Endothelial cell of umbilical vein (primary cell): ENCODE measurements around the gene ZNF8. TPM values are rescaled to one million over a fixed set of nuclear protein-coding genes. Genes with fewer than 3 reads are reported as not detected.

Experiments
- BruUV-seq: library from RNA; stranded (reverse); fragments of 400-500 nt; replicated peaks from 2 replicates; lab custom pipeline; 2021; lab: Mats Ljungman, UMichigan
- CTCF ChIA-PET: fragments of 300-600, 350-600 bp; sonication (Branson Sonifier 250); formaldehyde crosslinking; loops from one replicate; lab custom pipeline; 2021; ENCODE audit warnings: antibody characterized with exemption, inconsistent platforms; lab: Charles Lee
- POLR2A ChIA-PET: fragments of 300-600, 350-600 bp; sonication (Branson Sonifier 250); formaldehyde crosslinking; loops from one replicate; lab custom pipeline; 2021; ENCODE audit warnings: antibody characterized with exemption, inconsistent platforms; lab: Charles Lee
- DNase-seq: peaks from one replicate; pipeline ENCODE4 v3.0.0-alpha.2; 2011; ENCODE audit warnings: low read depth, low spot score
- FAIRE-seq: peaks from 2 replicates; lab custom pipeline; 2011; peaks lifted over from hg19 to GRCh38; lab: Jason Lieb, UNC
- H2AFZ ChIP-seq: 2 replicates; pipeline ENCODE4 v1.6.0; 2012; ENCODE audit warnings: low read depth, low read length, control low read depth, inconsistent platforms
- H3K27ac ChIP-seq: 2 replicates; pipeline ENCODE4 v1.5.1; 2011; ENCODE audit warnings: low read depth, mild to moderate bottlenecking, control low read depth, low read length, moderate library complexity; ENCODE audit not compliant: insufficient read depth
- H3K27me3 ChIP-seq, 2 experiments: 2 replicates each; pipeline versions ENCODE4 v1.6.0 to v1.6.1; 2011; ENCODE audit warnings: low read length in 2 of 2, mixed read lengths in 1 of 2; ENCODE audit not compliant: control insufficient read depth in 2 of 2, insufficient read depth in 2 of 2
- H3K36me3 ChIP-seq, 2 experiments: 2 replicates in 1 of 2; 3 replicates in 1 of 2; pipeline ENCODE4 v1.5.1; 2011; ENCODE audit warnings: low read length in 2 of 2, mild to moderate bottlenecking in 1 of 2, moderate library complexity in 1 of 2; ENCODE audit not compliant: control insufficient read depth in 2 of 2, insufficient read depth in 2 of 2; ENCODE audit errors: extremely low read depth in 1 of 2
- H3K4me1 ChIP-seq: 3 replicates; pipeline ENCODE4 v1.5.1; 2011; ENCODE audit warnings: mild to moderate bottlenecking, low read length; ENCODE audit not compliant: control insufficient read depth, insufficient read depth; ENCODE audit errors: extremely low read depth
- H3K4me2 ChIP-seq: 2 replicates; pipeline ENCODE4 v1.6.1; 2011; ENCODE audit warnings: low read length, control low read depth, mixed read lengths; ENCODE audit not compliant: insufficient read depth
- H3K4me3 ChIP-seq, 3 experiments: fragments of 200-600 bp in 1 of 3; sonication (generic), shearing (Covaris generic) in 1 of 3; replicated peaks in 1 of 3; 2 replicates each; pipeline ENCODE4 v1.5.1; 2011 to 2016; ENCODE audit warnings: control low read depth in 3 of 3, low read length in 3 of 3, mild to moderate bottlenecking in 2 of 3, inconsistent platforms in 1 of 3, low read depth in 1 of 3, moderate library complexity in 1 of 3; ENCODE audit not compliant: insufficient read depth in 1 of 3
- H3K79me2 ChIP-seq: 2 replicates; pipeline ENCODE4 v1.6.0; 2012; ENCODE audit warnings: low read length, inconsistent platforms; ENCODE audit not compliant: control insufficient read depth, insufficient read depth
- H3K9ac ChIP-seq: replicated peaks from 2 replicates; pipeline ENCODE3; 2011; ENCODE audit warnings: low read length, control low read depth; ENCODE audit not compliant: insufficient read depth; ENCODE audit errors: extremely low read depth
- H3K9me1 ChIP-seq: replicated peaks from 3 replicates; pipeline ENCODE4 v1.6.0; 2011; ENCODE audit warnings: mild to moderate bottlenecking, low read length; ENCODE audit not compliant: control insufficient read depth, insufficient read depth; ENCODE audit errors: extremely low read depth
- H3K9me3 ChIP-seq: replicated peaks from 2 replicates; pipeline ENCODE4 v1.5.1; 2012; ENCODE audit warnings: low read length, inconsistent platforms; ENCODE audit not compliant: control insufficient read depth, insufficient read depth
- H4K20me1 ChIP-seq: replicated peaks from 2 replicates; pipeline ENCODE3; 2011; ENCODE audit warnings: mild to moderate bottlenecking, low read length; ENCODE audit not compliant: control insufficient read depth, insufficient read depth; ENCODE audit errors: extremely low read depth
- CTCF ChIP-seq, 2 donors: IDR thresholded peaks; 1 replicate in 1 of 2; 2 replicates in 1 of 2; pipeline ENCODE4 v1.5.1; 2011; ENCODE audit warnings: low read length in 2 of 2, mild to moderate bottlenecking in 2 of 2, moderate library complexity in 2 of 2, control low read depth in 1 of 2, inconsistent platforms in 1 of 2, low read depth in 1 of 2; ENCODE audit not compliant: insufficient read depth in 1 of 2; ENCODE audit errors: extremely low read depth in 1 of 2
- EZH2 ChIP-seq: IDR thresholded peaks from 2 replicates; pipeline ENCODE4 v1.6.1; 2012; ENCODE audit warnings: borderline replicate concordance, low read depth, mild to moderate bottlenecking, moderate library complexity, low read length, inconsistent platforms; ENCODE audit not compliant: severe bottlenecking
- FOS ChIP-seq: IDR thresholded peaks from 2 replicates; pipeline ENCODE4 v1.6.1; 2011; ENCODE audit warnings: mild to moderate bottlenecking, low read length, moderate library complexity, borderline replicate concordance; ENCODE audit not compliant: insufficient read depth
- JUN ChIP-seq: IDR thresholded peaks from 2 replicates; pipeline ENCODE4 v1.6.1; 2011; ENCODE audit warnings: borderline replicate concordance, low read depth; ENCODE audit not compliant: insufficient read length, insufficient read depth
- MYC ChIP-seq: IDR thresholded peaks from one replicate; pipeline ENCODE4 v1.6.1; 2011; ENCODE audit warnings: mild to moderate bottlenecking, low read depth, low read length
- POLR2A ChIP-seq: IDR thresholded peaks from 2 replicates; pipeline ENCODE4 v1.6.1; 2012; ENCODE audit warnings: low read depth, mild to moderate bottlenecking, control low read depth, low read length
- POLR2AphosphoS5 ChIP-seq: IDR thresholded peaks from 2 replicates; pipeline ENCODE4 v1.6.1; 2012; ENCODE audit warnings: low read depth, mild to moderate bottlenecking, control low read depth, low read length, moderate library complexity; ENCODE audit not compliant: insufficient read depth
- dilution Hi-C: fragments of 300-500 bp; cut with MboI; formaldehyde crosslinking; loops from one replicate; pipeline ENCODE4 v1.15.0; 2019; ENCODE audit warnings: low sequenced_read_pairs; ENCODE audit not compliant: extremely low pct_ligation_motif_present
- intact Hi-C: fragments of 100-400 bp; cut with micrococcal nuclease; formaldehyde crosslinking; loops from one replicate; pipeline ENCODE4 v1.10.0; 2022
- polyA plus RNA-seq, 4 experiments: library from polyadenylated mRNA; depleted of rRNA in 3 of 4; stranded (reverse) in 3 of 4; unstranded in 1 of 4; fragments of >200 nt; gene quantifications; 2 replicates each; pipeline versions ENCODE4 v1.2.1 to v1.2.3, GENCODE V29; 2011 to 2012; ENCODE audit warnings: missing spikeins in 1 of 4
- total RNA-seq: library from RNA; stranded (reverse); gene quantifications from 2 replicates; pipeline ENCODE4 v1.2.3, GENCODE V29; 2021
- TF ChIP-seq, protein P1 (sequence below): IDR thresholded peaks from 2 replicates; pipeline ENCODE4 v1.6.1; 2011; ENCODE audit not compliant: insufficient read depth, insufficient read length

ZNF8 gene
- total and polyA plus RNA-seq, 2 donors (not counting 3 experiments of a cell fraction or from before 2014, with no cell fraction given), result 4.0 to 6.8 TPM

GRCh38 chr19:58336820-58337219 is 58.1 kb downstream of the ZNF8 start:
- H3K79me2 ChIP-seq, result no peaks in the 10 kb centered on the region
- no TSS peak for BruUV-seq
- no peak for FAIRE-seq

DNA sequence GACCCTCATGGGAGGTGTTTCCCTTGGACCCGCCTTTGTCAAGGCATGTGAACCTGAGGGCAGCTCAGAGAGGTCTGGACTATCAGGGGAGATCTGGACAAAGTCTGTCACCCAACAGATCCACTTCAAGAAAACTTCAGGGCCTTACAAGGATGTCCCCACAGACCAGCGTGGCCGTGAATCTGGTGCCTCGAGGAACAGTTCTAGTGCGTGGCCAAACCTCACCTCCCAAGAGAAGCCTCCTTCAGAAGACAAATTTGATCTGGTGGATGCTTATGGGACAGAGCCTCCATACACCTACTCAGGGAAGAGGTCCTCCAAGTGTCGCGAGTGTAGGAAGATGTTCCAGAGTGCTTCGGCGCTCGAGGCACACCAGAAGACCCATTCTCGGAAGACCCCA is 59.6 kb downstream of the ZNF8 start:
- H3K9ac ChIP-seq, result no peak overlapping the region
- DNase-seq, result no peak
- ChIA-PET CTCF (no interaction called here), POLR2A (no interaction called here)
- no peaks in the 10 kb centered on the region for H4K20me1 ChIP-seq
- no peaks in the 10 kb centered on the region for H3K27me3 ChIP-seq
- H3K4me1 ChIP-seq, result no peaks in the 10 kb centered on the region
- BruUV-seq, result no TSS peak
- no peak overlapping the region for H2AFZ ChIP-seq
- no peak overlapping the region for H3K4me3 ChIP-seq
- TF ChIP-seq POLR2AphosphoS5 (no peak), CTCF (IDR thresholded peaks at IDR 0.05; ENCODE audit: extremely low read depth in 1 of 2, insufficient read depth in 1 of 2, low read depth in 1 of 2, low read length in 2 of 2) (no peak), MYC (no peak), EZH2 (no peak), FOS (no peak), POLR2A (no peak), JUN (no peak)
- TF ChIP-seq, protein P1, sequence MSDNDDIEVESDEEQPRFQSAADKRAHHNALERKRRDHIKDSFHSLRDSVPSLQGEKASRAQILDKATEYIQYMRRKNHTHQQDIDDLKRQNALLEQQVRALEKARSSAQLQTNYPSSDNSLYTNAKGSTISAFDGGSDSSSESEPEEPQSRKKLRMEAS, result no peak
- peaks cover 0 to 22% of the 10 kb centered on the region in 2 experiments for H3K36me3 ChIP-seq
- peaks cover 2% of the 10 kb centered on the region for H3K9me3 ChIP-seq
- no peak for FAIRE-seq
- no peaks in the 10 kb centered on the region for H3K9me1 ChIP-seq
- H3K27ac ChIP-seq, result no peak overlapping the region
- intact Hi-C loops (no loop called here), dilution Hi-C loops (no loop called here)
- no peak overlapping the region for H3K4me2 ChIP-seq
- no peaks in the 10 kb centered on the region for H3K79me2 ChIP-seq

More at GRCh38 chr19:58336820-58337219, 58.1 kb downstream of the ZNF8 start:
- intact Hi-C loops, result no loop called here
- Histone ChIP-seq H3K4me1 (no peaks in the 10 kb centered on the region), H3K9me3 (peaks cover 2% of the 10 kb centered on the region), H3K36me3 (peaks cover 0 to 22% of the 10 kb centered on the region in 2 experiments), H2AFZ (no peak overlapping the region), H3K27me3 (no peaks in the 10 kb centered on the region), H3K9me1 (no peaks in the 10 kb centered on the region), H3K27ac (no peak overlapping the region), H3K4me2 (no peak overlapping the region), H3K4me3 (no peak overlapping the region), H3K9ac (no peak overlapping the region), H4K20me1 (no peaks in the 10 kb centered on the region)
- POLR2A ChIA-PET, result no interaction called here
- CTCF ChIA-PET, result no interaction called here
- dilution Hi-C loops, result no loop called here
- DNase-seq, result no peak
- TF ChIP-seq, protein P1, result no peak
- TF ChIP-seq JUN (no peak), EZH2 (no peak)
